IMR-90 (cell line): ENCODE measurements around the gene WASF3.

Source experiments
- MAZ ChIP-seq: IDR thresholded peaks from 2 replicates; pipeline ENCODE4 v1.6.1; 2012; ENCODE audit warnings: low read depth, mild to moderate bottlenecking, low read length, improper control_type of control experiment, moderate library complexity, borderline replicate concordance
- TF ChIP-seq, protein P1 (sequence below): conservative IDR thresholded peaks from 2 replicates; pipeline ENCODE4 v1.5.1; 2012; ENCODE audit warnings: mild to moderate bottlenecking, low read depth, low read length, improper control_type of control experiment

DNA sequence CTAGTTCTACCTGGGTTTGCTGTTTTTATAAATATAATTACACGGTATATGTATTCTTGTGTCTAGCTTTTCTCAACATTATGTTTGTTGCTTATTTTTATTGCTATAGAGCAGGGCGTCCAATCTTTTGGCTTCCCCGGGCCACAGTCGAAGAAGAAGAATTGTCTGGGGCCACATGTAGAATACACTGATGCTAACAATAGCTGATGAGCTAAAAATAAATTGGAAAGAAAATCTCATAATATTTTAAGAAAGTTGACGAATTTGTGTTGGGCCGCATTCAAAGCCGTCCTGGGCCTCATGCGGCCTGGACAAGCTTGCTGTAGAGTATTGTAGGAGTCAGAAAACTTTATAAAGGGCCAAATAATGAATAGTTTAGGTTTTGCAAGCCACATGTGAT, 169.2 kb downstream of the WASF3 start:
- TF ChIP-seq, protein P1, sequence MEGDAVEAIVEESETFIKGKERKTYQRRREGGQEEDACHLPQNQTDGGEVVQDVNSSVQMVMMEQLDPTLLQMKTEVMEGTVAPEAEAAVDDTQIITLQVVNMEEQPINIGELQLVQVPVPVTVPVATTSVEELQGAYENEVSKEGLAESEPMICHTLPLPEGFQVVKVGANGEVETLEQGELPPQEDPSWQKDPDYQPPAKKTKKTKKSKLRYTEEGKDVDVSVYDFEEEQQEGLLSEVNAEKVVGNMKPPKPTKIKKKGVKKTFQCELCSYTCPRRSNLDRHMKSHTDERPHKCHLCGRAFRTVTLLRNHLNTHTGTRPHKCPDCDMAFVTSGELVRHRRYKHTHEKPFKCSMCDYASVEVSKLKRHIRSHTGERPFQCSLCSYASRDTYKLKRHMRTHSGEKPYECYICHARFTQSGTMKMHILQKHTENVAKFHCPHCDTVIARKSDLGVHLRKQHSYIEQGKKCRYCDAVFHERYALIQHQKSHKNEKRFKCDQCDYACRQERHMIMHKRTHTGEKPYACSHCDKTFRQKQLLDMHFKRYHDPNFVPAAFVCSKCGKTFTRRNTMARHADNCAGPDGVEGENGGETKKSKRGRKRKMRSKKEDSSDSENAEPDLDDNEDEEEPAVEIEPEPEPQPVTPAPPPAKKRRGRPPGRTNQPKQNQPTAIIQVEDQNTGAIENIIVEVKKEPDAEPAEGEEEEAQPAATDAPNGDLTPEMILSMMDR, result no peak
- TF ChIP-seq MAZ, result no peak
